ENCODE data around the gene MTX3.

The MTX3 gene

DNA sequence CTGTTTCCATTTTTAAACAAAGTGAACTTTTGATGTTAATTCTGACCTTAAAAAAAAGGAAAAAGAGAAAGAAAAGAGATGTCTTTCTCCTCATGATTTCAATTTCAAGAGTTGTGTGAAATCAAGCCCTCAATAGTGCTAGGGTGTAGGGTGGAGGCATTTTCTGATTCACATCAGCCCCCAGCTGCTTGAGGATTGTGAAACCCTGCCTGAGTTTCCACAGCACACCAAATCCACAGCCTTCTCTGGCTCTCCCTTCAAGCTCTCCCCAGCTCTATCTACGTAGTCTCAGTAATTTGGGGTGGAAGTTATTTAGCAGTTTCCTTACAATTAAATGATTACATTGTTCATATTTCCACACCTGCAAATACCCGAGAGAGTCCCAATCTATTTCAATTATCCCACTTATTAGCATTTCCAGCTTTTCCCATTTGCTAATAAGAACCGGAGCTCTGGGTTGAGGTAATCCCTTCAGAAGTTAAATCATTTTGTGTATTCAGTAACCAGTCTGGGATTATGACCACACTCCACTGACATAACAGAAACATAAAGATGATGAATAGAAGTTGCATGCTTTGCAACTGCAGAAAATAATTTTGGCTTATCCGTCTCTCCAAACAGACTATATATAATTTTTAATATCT, 54.9 kb downstream of the MTX3 start:
- no peak for TF ChIP-seq CTCF (IDR thresholded peaks at IDR 0.05; ENCODE audit: insufficient read depth, low read length, poor library complexity, severe bottlenecking)
- no peak for DNase-seq (ENCODE audit: extremely low read depth, insufficient read length)
- H3K27me3 ChIP-seq (replicated peaks; ENCODE audit: control insufficient read depth, insufficient read depth, low read length), result no peaks in the 10 kb centered on the region
- H3K36me3 ChIP-seq (ENCODE audit: control insufficient read depth, insufficient read depth, low read length), result no peaks in the 10 kb centered on the region
- no peak overlapping the region for H3K4me3 ChIP-seq (replicated peaks; ENCODE audit: low read depth, low read length)

DNA sequence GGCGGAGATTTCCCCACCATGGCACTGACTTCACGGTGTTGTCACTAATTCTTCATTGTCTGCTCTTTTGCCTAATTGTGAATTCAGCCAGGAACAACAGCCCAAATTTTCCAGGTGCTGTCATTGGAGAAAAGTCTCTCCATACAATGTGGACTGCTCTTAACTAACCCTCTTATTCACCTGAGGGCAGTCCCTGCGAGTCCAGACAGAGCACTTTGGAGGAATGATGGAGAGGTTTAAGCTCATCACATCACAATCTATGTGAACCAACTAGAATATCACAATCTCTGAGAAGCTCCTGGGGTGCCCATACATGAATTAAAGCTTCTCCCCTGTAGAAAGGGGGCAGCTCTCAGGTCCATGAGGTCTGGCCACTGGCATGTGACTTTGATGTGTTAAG, 56.4 kb downstream of the MTX3 start:
- H3K36me3 ChIP-seq (ENCODE audit: control insufficient read depth, insufficient read depth, low read length), result no peaks in the 10 kb centered on the region
- no peaks in the 10 kb centered on the region for H3K27me3 ChIP-seq (replicated peaks; ENCODE audit: control insufficient read depth, insufficient read depth, low read length)
- no peak for TF ChIP-seq CTCF (IDR thresholded peaks at IDR 0.05; ENCODE audit: insufficient read depth, low read length, poor library complexity, severe bottlenecking)
- DNase-seq (ENCODE audit: extremely low read depth, insufficient read length), result no peak
- no peak overlapping the region for H3K4me3 ChIP-seq (replicated peaks; ENCODE audit: low read depth, low read length)

- no peaks in the 10 kb centered on the region for H3K36me3 ChIP-seq (ENCODE audit: control insufficient read depth, insufficient read depth, low read length)
- no peak overlapping the region for H3K4me3 ChIP-seq (replicated peaks; ENCODE audit: low read depth, low read length)
- no peaks in the 10 kb centered on the region for H3K27me3 ChIP-seq (replicated peaks; ENCODE audit: control insufficient read depth, insufficient read depth, low read length)
- no peak for TF ChIP-seq CTCF (IDR thresholded peaks at IDR 0.05; ENCODE audit: insufficient read depth, low read length, poor library complexity, severe bottlenecking)
- no peak for DNase-seq (ENCODE audit: extremely low read depth, insufficient read length)
These were observed 58.3 kb downstream of the MTX3 start for GRCh38 chr5:79932510-79933504.

DNA sequence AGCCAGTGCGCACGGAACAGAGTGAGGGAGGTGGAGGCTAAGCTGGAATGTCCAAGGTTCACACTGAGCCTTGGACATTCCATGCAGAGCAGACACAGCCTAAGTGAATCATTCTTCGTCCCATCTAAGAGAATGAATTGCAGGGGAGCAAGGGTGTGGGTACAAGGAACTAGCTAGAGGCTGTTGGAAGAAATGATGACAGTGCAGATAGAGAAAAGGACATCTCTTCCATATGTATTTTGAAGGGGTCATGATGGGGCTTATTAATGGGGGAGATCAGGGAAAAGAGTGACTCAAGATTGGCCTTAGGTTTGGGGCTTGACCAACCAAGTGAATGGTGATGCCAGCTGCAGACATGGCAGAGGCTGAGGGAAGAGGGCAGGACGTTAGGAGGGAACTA, 59.2 kb downstream of the MTX3 start:
- no peak for TF ChIP-seq CTCF (IDR thresholded peaks at IDR 0.05; ENCODE audit: insufficient read depth, low read length, poor library complexity, severe bottlenecking)
- no peak for DNase-seq (ENCODE audit: extremely low read depth, insufficient read length)
- Histone ChIP-seq H3K27me3 (replicated peaks; ENCODE audit: control insufficient read depth, insufficient read depth, low read length) (no peaks in the 10 kb centered on the region), H3K36me3 (ENCODE audit: control insufficient read depth, insufficient read depth, low read length) (no peaks in the 10 kb centered on the region), H3K4me3 (replicated peaks; ENCODE audit: low read depth, low read length) (no peak overlapping the region)

GRCh38 chr5:79931409-79931808, 59.7 kb downstream of the MTX3 start:
- DNase-seq (ENCODE audit: extremely low read depth, insufficient read length), result no peak
- no peak for TF ChIP-seq CTCF (IDR thresholded peaks at IDR 0.05; ENCODE audit: insufficient read depth, low read length, poor library complexity, severe bottlenecking)
- Histone ChIP-seq H3K36me3 (ENCODE audit: control insufficient read depth, insufficient read depth, low read length) (no peaks in the 10 kb centered on the region), H3K4me3 (replicated peaks; ENCODE audit: low read depth, low read length) (no peak overlapping the region), H3K27me3 (replicated peaks; ENCODE audit: control insufficient read depth, insufficient read depth, low read length) (no peaks in the 10 kb centered on the region)
